OCI-LY1 (cell line): ENCODE measurements around the gene FGFR2.

ENCODE experiments used
- H2AFZ ChIP-seq: fragments of 200-600 bp; sonication (generic), shearing (Covaris generic); 2 replicates; pipeline ENCODE4 v1.6.0; 2014; ENCODE audit warnings: antibody characterized with exemption, mild to moderate bottlenecking, low read length
- H3F3A ChIP-seq: fragments of 200-600 bp; sonication (generic), shearing (Covaris generic); 2 replicates; pipeline ENCODE4 v1.6.0; 2014; ENCODE audit warnings: mild to moderate bottlenecking, antibody characterized with exemption, low read length, moderate library complexity; ENCODE audit not compliant: insufficient read depth
- H3K27ac ChIP-seq: fragments of 200-600 bp; sonication (generic); 2 replicates; pipeline ENCODE4 v1.5.1; 2014; ENCODE audit warnings: low read length, mixed run types, mild to moderate bottlenecking, low read depth; ENCODE audit not compliant: poor library complexity, severe bottlenecking
- H3K27me3 ChIP-seq: fragments of 200-600 bp; sonication (generic); 2 replicates; pipeline ENCODE4 v1.6.0; 2014; ENCODE audit warnings: antibody characterized with exemption, mild to moderate bottlenecking, low read length, moderate library complexity; ENCODE audit not compliant: insufficient read depth
- H3K36me3 ChIP-seq: fragments of 200-600 bp; sonication (generic); 2 replicates; pipeline ENCODE4 v1.6.1; 2014; ENCODE audit warnings: mild to moderate bottlenecking, antibody characterized with exemption, low read length, moderate library complexity, mixed read lengths; ENCODE audit not compliant: insufficient read depth
- H3K4me1 ChIP-seq: fragments of 200-600 bp; sonication (generic); 2 replicates; pipeline ENCODE4 v1.5.1; 2014; ENCODE audit warnings: mild to moderate bottlenecking, low read length, moderate library complexity; ENCODE audit not compliant: insufficient read depth, severe bottlenecking
- H3K4me2 ChIP-seq: fragments of 200-600 bp; sonication (generic), shearing (Covaris generic); 2 replicates; pipeline ENCODE4 v1.6.1; 2014; ENCODE audit warnings: low read length
- H3K4me3 ChIP-seq: fragments of 200-600 bp; sonication (generic); 2 replicates; pipeline ENCODE4 v1.5.1; 2014; ENCODE audit warnings: low read length, low read depth, mild to moderate bottlenecking, mixed read lengths; ENCODE audit not compliant: poor library complexity, severe bottlenecking
- H3K79me2 ChIP-seq: fragments of 200-600 bp; shearing (Covaris generic); 2 replicates; pipeline ENCODE4 v1.6.1; 2016; ENCODE audit warnings: mixed run types, low read length, mixed read lengths; ENCODE audit not compliant: insufficient read depth
- H3K9ac ChIP-seq: fragments of 200-600 bp; sonication (generic), shearing (Covaris generic); 2 replicates; pipeline ENCODE4 v1.6.1; 2014; ENCODE audit warnings: mild to moderate bottlenecking, low read length, mixed read lengths
- H3K9me2 ChIP-seq: fragments of 200-600 bp; sonication (generic), shearing (Covaris generic); 2 replicates; pipeline ENCODE4 v1.6.1; 2014; ENCODE audit warnings: low read depth, mild to moderate bottlenecking, low read length, mixed read lengths
- H3K9me3 ChIP-seq: fragments of 200-600 bp; shearing (Covaris generic); 2 replicates; pipeline ENCODE4 v1.6.1; 2014; ENCODE audit warnings: low read length, mixed read lengths
- H4K20me1 ChIP-seq: fragments of 200-600 bp; sonication (generic), shearing (Covaris generic); 2 replicates; pipeline ENCODE4 v1.6.0; 2016; ENCODE audit warnings: mild to moderate bottlenecking, low read length; ENCODE audit not compliant: insufficient read depth
- CTCF ChIP-seq: fragments of 200-600 bp; sonication (generic), shearing (Covaris generic); IDR thresholded peaks from 2 replicates; pipeline ENCODE4 v1.5.1; 2017; ENCODE audit warnings: mild to moderate bottlenecking, antibody characterized with exemption, low read length, moderate library complexity, mixed read lengths
- EZH2 ChIP-seq: fragments of 200-600 bp; sonication (generic), shearing (Covaris generic); IDR thresholded peaks from 2 replicates; pipeline ENCODE4 v1.8.0; 2017; ENCODE audit warnings: borderline replicate concordance, mixed run types, mild to moderate bottlenecking, antibody characterized with exemption, low read length, moderate library complexity, mixed read lengths

The FGFR2 gene

GRCh38 chr10:121552746-121553145 lies 45.5 kb downstream of the FGFR2 start:
- H3K4me2 ChIP-seq: no peak overlapping the region
- H3K9me3 ChIP-seq: no peaks in the 10 kb centered on the region
- no peak overlapping the region for H2AFZ ChIP-seq
- no peaks in the 10 kb centered on the region for H3K27me3 ChIP-seq
- H3K79me2 ChIP-seq: no peaks in the 10 kb centered on the region
- H3K4me1 ChIP-seq: no peaks in the 10 kb centered on the region
- TF ChIP-seq EZH2 (no peak), CTCF (no peak)
- no peaks in the 10 kb centered on the region for H3F3A ChIP-seq
- no peaks in the 10 kb centered on the region for H4K20me1 ChIP-seq
- no peak overlapping the region for H3K9ac ChIP-seq
- no peak overlapping the region for H3K4me3 ChIP-seq
- H3K36me3 ChIP-seq: no peaks in the 10 kb centered on the region
- no peak overlapping the region for H3K27ac ChIP-seq
- no peaks in the 10 kb centered on the region for H3K9me2 ChIP-seq

DNA sequence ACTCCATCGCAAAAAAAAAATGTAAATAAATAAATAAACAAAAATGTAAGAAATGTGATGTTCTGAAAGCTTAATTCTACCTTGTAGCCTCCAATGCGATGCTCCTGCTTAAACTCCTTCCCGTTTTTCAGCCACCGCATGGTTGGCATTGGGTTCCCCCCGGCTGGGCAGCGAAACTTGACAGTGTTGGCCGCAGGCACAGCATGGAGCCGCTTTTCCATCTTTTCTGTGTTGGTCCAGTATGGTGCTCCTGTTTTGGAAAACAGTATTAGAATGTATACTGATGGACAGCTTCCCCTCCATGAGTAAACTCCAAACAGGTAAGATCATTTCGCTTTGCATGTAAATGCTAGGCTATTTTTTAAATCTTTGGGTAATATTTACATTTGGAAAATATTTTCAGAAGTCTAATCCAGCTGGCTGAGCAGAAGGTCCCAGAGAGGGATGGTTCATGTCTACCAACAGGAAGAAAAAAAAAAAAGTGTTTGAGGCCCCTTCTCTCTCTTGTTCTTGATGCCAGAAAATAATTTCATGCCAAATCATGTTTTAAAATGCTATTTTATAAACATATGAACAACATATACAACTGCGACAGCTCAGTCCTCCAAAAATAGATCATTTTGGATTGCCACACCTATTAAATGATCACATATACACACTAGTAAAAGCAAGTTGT lies 46.9 kb downstream of the FGFR2 start:
- Histone ChIP-seq H3F3A (no peaks in the 10 kb centered on the region), H4K20me1 (no peaks in the 10 kb centered on the region)

GRCh38 chr10:121544301-121544869 lies 53.9 kb downstream of the FGFR2 start:
- H3K27ac ChIP-seq: no peak overlapping the region
- no peaks in the 10 kb centered on the region for H3K36me3 ChIP-seq
- no peak overlapping the region for H3K4me3 ChIP-seq
- no peak overlapping the region for H2AFZ ChIP-seq
- H3F3A ChIP-seq: no peaks in the 10 kb centered on the region
- H3K79me2 ChIP-seq: no peaks in the 10 kb centered on the region
- no peaks in the 10 kb centered on the region for H3K9me2 ChIP-seq
- H3K4me2 ChIP-seq: no peak overlapping the region
- TF ChIP-seq CTCF (no peak), EZH2 (no peak)
- H4K20me1 ChIP-seq: no peaks in the 10 kb centered on the region
- H3K9ac ChIP-seq: no peak overlapping the region
- no peaks in the 10 kb centered on the region; the same call in 1 of the 2 replicates for H3K27me3 ChIP-seq
- H3K4me1 ChIP-seq: no peaks in the 10 kb centered on the region
- no peaks in the 10 kb centered on the region for H3K9me3 ChIP-seq

More for the DNA sequence above, 46.9 kb downstream of the FGFR2 start:
- Histone ChIP-seq H3K9me2 (no peaks in the 10 kb centered on the region), H3K27ac (no peak overlapping the region), H2AFZ (no peak overlapping the region), H3K36me3 (no peaks in the 10 kb centered on the region), H3K9me3 (no peaks in the 10 kb centered on the region), H3K27me3 (no peaks in the 10 kb centered on the region), H3K4me2 (no peak overlapping the region), H3K4me1 (no peaks in the 10 kb centered on the region), H3K4me3 (no peak overlapping the region), H3K79me2 (no peaks in the 10 kb centered on the region), H3K9ac (no peak overlapping the region)
- TF ChIP-seq CTCF (no peak), EZH2 (no peak)
